GM13977 (cell line): ENCODE results near the gene PDE6A.
A peak's percentile ranks its signal among the peaks of the same experiment; 100 is the strongest.

ENCODE experiments used
- DNase-seq: peaks from one replicate; pipeline ENCODE4 v3.0.0; 2012; ENCODE audit warnings: low spot score
- CTCF ChIP-seq: IDR thresholded peaks from 2 replicates; pipeline ENCODE4 v1.5.1; 2012; ENCODE audit warnings: mild to moderate bottlenecking, control low read depth; ENCODE audit not compliant: insufficient read depth; ENCODE audit errors: extremely low read depth, missing control alignments
- in situ Hi-C: fragments of 300-500 bp; cut with MboI; formaldehyde crosslinking; loops from one replicate; pipeline ENCODE4 v1.12.0; 2022; ENCODE audit warnings: low sequenced_read_pairs, low pct_unique_long_range_greater_than_20kb, mixed read lengths, inconsistent platforms; ENCODE audit not compliant: unreplicated experiment

Gene PDE6A

GRCh38 chr5:149828161-149829011 is 116.2 kb downstream of the PDE6A start:
- DNase-seq, result peak; percentile 89
- in situ Hi-C loops, result loop anchor here (10.0 kb wide), 1 partner anchor 184 kb away; no protein-coding TSS in a partner anchor
- TF ChIP-seq CTCF, result peak; percentile 85

GRCh38 chr5:149827546-149827945 is 117.0 kb downstream of the PDE6A start:
- DNase-seq, result no peak
- in situ Hi-C loops, result loop anchor here (10.0 kb wide), 1 partner anchor 183 kb away; no protein-coding TSS in a partner anchor
- TF ChIP-seq CTCF, result no peak

GRCh38 chr5:149827086-149827485 is 117.5 kb downstream of the PDE6A start:
- no peak for TF ChIP-seq CTCF
- DNase-seq, result no peak
- in situ Hi-C loops, result loop anchor here (10.0 kb wide), 1 partner anchor 182 kb away; no protein-coding TSS in a partner anchor

- in situ Hi-C loops, result loop anchor here (10.0 kb wide), 1 partner anchor 182 kb away; no protein-coding TSS in a partner anchor
- TF ChIP-seq CTCF, result no peak
- no peak for DNase-seq
Observed at GRCh38 chr5:149826574-149826973, 118.0 kb downstream of the PDE6A start.

- in situ Hi-C loops, result loop anchor here (10.0 kb wide), 1 partner anchor 180 kb away; no protein-coding TSS in a partner anchor
- TF ChIP-seq CTCF, result no peak
- no peak for DNase-seq
Observed at GRCh38 chr5:149824846-149825245, 119.7 kb downstream of the PDE6A start.

- DNase-seq, result no peak
- TF ChIP-seq CTCF, result no peak
- in situ Hi-C loops, result loop anchor here (10.0 kb wide), 1 partner anchor 179 kb away; no protein-coding TSS in a partner anchor
Observed at GRCh38 chr5:149824120-149824519, 120.5 kb downstream of the PDE6A start.
